A549 (cell line): ENCODE data around the gene PRCD. TPM values are rescaled to one million over a fixed set of nuclear protein-coding genes. Genes with fewer than 3 reads are reported as not detected.

Experiments used
- ATAC-seq, 2 experiments: fragments of 200-7000 bp in 1 of 2; fragments of >200 bp in 1 of 2; cut with Nextera tagmentation in 1 of 2; cut with Tn5 transposase in 1 of 2; 3 replicates each; pipeline versions ENCODE4 v1.8.0 to v1.9.1; 2018 to 2020; ENCODE audit warnings: mild to moderate bottlenecking in 1 of 2, moderate library complexity in 1 of 2
- CTCF ChIA-PET: fragments of 300-600 bp; sonication (Branson Sonifier 250); formaldehyde crosslinking; extraction: SDS; loops from one replicate; lab custom pipeline; 2021; ENCODE audit warnings: antibody characterized with exemption, inconsistent platforms; lab: Yijun Ruan, JAX
- POLR2A ChIA-PET: fragments of 350-600 bp; formaldehyde crosslinking; extraction: SDS; loops from one replicate; lab custom pipeline; 2021; ENCODE audit warnings: antibody characterized with exemption, inconsistent platforms; lab: Yijun Ruan, JAX
- DNase-seq, 2 experiments: peaks; one replicate each; pipeline versions ENCODE4 v3.0.0 to v3.0.0-alpha.2; 2011 to 2016; ENCODE audit warnings: low read depth in 1 of 2, low spot score in 1 of 2
- FAIRE-seq: peaks from 2 replicates; lab custom pipeline; 2011; peaks lifted over from hg19 to GRCh38; lab: Jason Lieb, UNC
- H3K27ac ChIP-seq, 2 experiments: fragments of >200 bp; sonication (Bioruptor Twin); formaldehyde crosslinking; 3 replicates each; pipeline ENCODE4 v1.5.1; 2016 to 2017
- H3K4me1 ChIP-seq: fragments of >200 bp; sonication (Bioruptor Twin); formaldehyde crosslinking; 3 replicates; pipeline ENCODE4 v1.6.1; 2016
- H3K4me2 ChIP-seq: fragments of >200 bp; sonication (Bioruptor Twin); formaldehyde crosslinking; 3 replicates; pipeline ENCODE4 v1.6.1; 2016
- H3K4me3 ChIP-seq: fragments of >200 bp; sonication (Bioruptor Twin); formaldehyde crosslinking; 3 replicates; pipeline ENCODE4 v1.5.1; 2016
- H3K9me3 ChIP-seq: fragments of >200 bp; sonication (Bioruptor Twin); formaldehyde crosslinking; 3 replicates; pipeline ENCODE4 v1.6.1; 2016
- CHD2 ChIP-seq: fragments of 150-350 bp; IDR thresholded peaks from 2 replicates; pipeline ENCODE4 v1.6.1; 2014; ENCODE audit warnings: low read length; ENCODE audit not compliant: partially characterized antibody
- CHD4 ChIP-seq: fragments of 200-600 bp; sonication (generic); IDR thresholded peaks from 2 replicates; pipeline ENCODE4 v1.6.1; 2016; ENCODE audit warnings: antibody characterized with exemption, mild to moderate bottlenecking, borderline replicate concordance
- EP300 ChIP-seq, 2 experiments: fragments of >200 bp; sonication (Bioruptor Twin); formaldehyde crosslinking; IDR thresholded peaks; 2 replicates in 1 of 2; 3 replicates in 1 of 2; pipeline ENCODE4 v1.6.1; 2016 to 2017
- FOSB ChIP-seq: fragments of 250-450 bp; sonication (Bioruptor Pico); IDR thresholded peaks from 2 replicates; pipeline ENCODE4 v1.5.0; 2020; ENCODE audit warnings: mild to moderate bottlenecking, moderate library complexity
- FOXS1 ChIP-seq: fragments of 250-450 bp; sonication (Bioruptor Pico); IDR thresholded peaks from 2 replicates; pipeline ENCODE4 v1.5.0; 2020; ENCODE audit warnings: mild to moderate bottlenecking, moderate library complexity
- HDAC2 ChIP-seq: fragments of 200-600 bp; sonication (generic); IDR thresholded peaks from 2 replicates; pipeline ENCODE4 v1.6.1; 2016
- HOXB5 ChIP-seq: fragments of 250-450 bp; sonication (Bioruptor Pico); IDR thresholded peaks from 2 replicates; pipeline ENCODE4 v1.5.0; 2020; ENCODE audit warnings: mild to moderate bottlenecking, moderate library complexity
- KDM1A ChIP-seq: fragments of 200-600 bp; sonication (generic); IDR thresholded peaks from 2 replicates; pipeline ENCODE4 v1.6.1; 2016; ENCODE audit warnings: low read depth, mild to moderate bottlenecking
- KDM5A ChIP-seq: fragments of 200-600 bp; sonication (generic); IDR thresholded peaks from 2 replicates; pipeline ENCODE4 v1.6.1; 2016; ENCODE audit warnings: antibody characterized with exemption, mild to moderate bottlenecking
- MYC ChIP-seq: IDR thresholded peaks from 2 replicates; pipeline ENCODE4 v1.6.1; 2012; ENCODE audit warnings: mild to moderate bottlenecking, inconsistent platforms, low read length, improper control_type of control experiment, borderline replicate concordance
- NFE2L2 ChIP-seq: fragments of 150-350 bp; conservative IDR thresholded peaks from 2 replicates; pipeline ENCODE4 v1.6.1; 2014; ENCODE audit warnings: low read length
- NR3C1 ChIP-seq: fragments of >200 bp; sonication (Bioruptor Twin); formaldehyde crosslinking; IDR thresholded peaks from 3 replicates; pipeline ENCODE4 v1.6.1; 2017
- PBX3 ChIP-seq: IDR thresholded peaks from 2 replicates; pipeline ENCODE4 v1.6.1; 2012
- RCOR1 ChIP-seq: fragments of 150-350 bp; IDR thresholded peaks from 2 replicates; pipeline ENCODE4 v1.6.1; 2014; ENCODE audit warnings: antibody characterized with exemption, low read length, low read depth
- REST ChIP-seq: fragments of 200-600 bp; sonication (generic); IDR thresholded peaks from 2 replicates; pipeline ENCODE4 v1.6.1; 2016; ENCODE audit warnings: antibody characterized with exemption, mild to moderate bottlenecking, moderate library complexity
- RFX5 ChIP-seq: fragments of 450-650 bp; IDR thresholded peaks from 2 replicates; pipeline ENCODE4 v1.7.1; 2014; ENCODE audit warnings: antibody characterized with exemption, mild to moderate bottlenecking, moderate library complexity
- SMC3 ChIP-seq: fragments of >200 bp; sonication (Bioruptor Twin); formaldehyde crosslinking; IDR thresholded peaks from 3 replicates; pipeline ENCODE4 v1.6.1; 2018; ENCODE audit warnings: inconsistent platforms
- TP53 ChIP-seq: fragments of 250-450 bp; sonication (Bioruptor Pico); IDR thresholded peaks from 2 replicates; pipeline ENCODE4 v1.5.0; 2021; ENCODE audit warnings: mild to moderate bottlenecking, moderate library complexity
- whole genome bisulfite sequencing: methylation state at CpG from one replicate; pipeline ENCODE4 v1.1.6; 2017; ENCODE audit errors: missing lambda C conversion rate; 5-methylcytosine and 5-hydroxymethylcytosine counted together
- polyA plus RNA-seq, 4 experiments: library from polyadenylated mRNA; depleted of rRNA in 3 of 4; stranded (reverse); fragments of >200 nt; fragmentation: RNase III in 1 of 4; extraction: RNeasy Plus Mini Kit Qiagen cat#74134 plus additional on column Dnase treatment in 1 of 4; gene quantifications; 2 replicates in 3 of 4; 3 replicates in 1 of 4; pipeline ENCODE4 v1.2.3, GENCODE V29; 2011 to 2017
- TF ChIP-seq, protein P1 (sequence below): fragments of >200 bp; sonication (Bioruptor Twin); formaldehyde crosslinking; IDR thresholded peaks from 3 replicates; pipeline ENCODE4 v1.6.1; 2016
- TF ChIP-seq, protein P2 (sequence below): fragments of 450-650 bp; IDR thresholded peaks from 2 replicates; pipeline ENCODE4 v1.6.1; 2014; ENCODE audit warnings: antibody characterized with exemption

The PRCD gene
- polyA plus RNA-seq, 2 of the 4 experiments (the other 2 are of a cell fraction): not detected

DNA sequence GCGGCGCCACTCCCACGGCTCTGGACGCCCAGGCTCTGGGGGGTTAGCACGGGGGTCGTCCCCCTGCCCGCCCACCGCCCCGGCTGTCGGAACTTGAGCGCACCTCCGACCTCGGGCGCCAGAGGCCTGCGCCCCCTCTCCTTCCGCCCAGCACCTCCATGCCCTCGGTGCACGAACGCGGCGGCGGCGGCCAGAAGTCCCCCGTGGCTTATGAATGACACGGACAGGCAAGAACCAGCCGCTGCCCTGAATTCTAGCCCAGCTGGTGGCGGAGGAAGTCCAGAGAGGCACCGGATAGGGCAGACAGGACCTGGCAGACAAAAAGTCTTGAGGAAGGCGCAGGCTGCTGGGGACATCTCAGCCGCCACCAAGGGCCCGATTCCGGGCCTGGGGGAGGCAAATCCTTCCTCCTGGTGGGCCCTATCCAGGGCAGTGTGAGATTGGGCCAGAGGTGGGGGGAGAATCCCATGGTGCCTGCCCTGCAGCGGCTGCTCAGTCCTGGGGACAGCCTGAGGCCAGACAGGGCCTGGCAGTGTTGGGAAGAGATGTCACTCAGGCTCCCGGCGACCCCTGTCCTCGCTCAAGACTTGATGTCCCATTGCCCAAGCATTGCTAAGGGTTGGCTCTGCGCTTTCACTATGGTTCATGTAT is 1.4 kb upstream of the PRCD start:
- POLR2A ChIA-PET: interaction anchor here (2.2 kb wide), 1 partner anchor 19 kb away, joined by 8 read pairs; no protein-coding TSS in a partner anchor
- no peak for FAIRE-seq
- Histone ChIP-seq H3K4me3 (peak overlapping the region; percentile 44; the same call in 2 of the 3 replicates), H3K9me3 (no peaks in the 10 kb centered on the region), H3K27ac (peak overlapping the region in 1 of 2 experiments; percentile 68; a peak in 4 of 6 replicates), H3K4me2 (peak overlapping the region; percentile 92), H3K4me1 (peaks cover 13% of the 10 kb centered on the region)
- ATAC-seq: no peak
- WGBS: 87% methylated on average over 24 of the region's 37 CpGs
- CTCF ChIA-PET: interaction anchor here (0.6 to 17.7 kb wide), 7 partner anchors 10 to 152 kb away, joined by 3 to 362 read pairs (median 3); no protein-coding TSS in a partner anchor
- TF ChIP-seq FOSB (CRISPR knock-in tag): no peak
- no peak for TF ChIP-seq CHD2
- no peak for TF ChIP-seq RFX5
- no peak for TF ChIP-seq EP300 (IDR thresholded peaks at IDR 0.05)
- no peak for TF ChIP-seq PBX3
- no peak for DNase-seq

DNA sequence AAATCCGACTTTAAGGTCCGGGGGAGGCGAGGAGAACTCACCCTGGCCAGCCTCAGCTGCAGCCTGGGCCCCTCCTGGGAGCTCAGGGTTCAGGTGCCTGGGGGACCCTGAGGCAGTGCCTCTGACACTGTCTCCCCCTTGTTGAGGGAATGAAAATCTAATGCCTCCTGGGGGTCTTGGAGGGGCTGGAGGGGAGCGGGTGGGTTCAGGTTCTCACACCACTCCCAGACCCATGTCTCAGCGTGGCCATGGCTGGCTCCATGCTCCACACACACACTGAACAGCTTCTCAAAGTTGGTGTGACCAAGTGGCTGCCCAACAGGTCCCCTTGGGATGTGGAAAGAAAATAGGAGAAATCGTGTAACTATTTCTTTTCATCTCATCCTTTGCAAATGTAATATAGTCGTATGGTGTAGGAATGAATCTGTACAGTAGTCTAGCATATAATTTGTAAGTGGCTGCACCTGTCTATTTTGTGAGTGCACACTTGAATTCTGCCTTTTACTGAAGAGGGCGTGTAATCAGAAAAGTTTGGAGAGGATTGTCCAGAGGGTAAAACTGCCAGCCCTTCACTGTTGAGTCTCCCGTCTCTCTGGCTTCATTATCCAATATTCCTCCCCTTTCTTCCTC is 788 bp upstream of the PRCD start:
- ATAC-seq (no peak), FAIRE-seq (no peak), DNase-seq (no peak)
- CTCF ChIA-PET: interaction anchor here (0.5 to 17.7 kb wide), 10 partner anchors 11 to 517 kb away, joined by 3 to 362 read pairs (median 6); no protein-coding TSS in a partner anchor
- H3K4me1 ChIP-seq: peaks cover 13% of the 10 kb centered on the region
- POLR2A ChIA-PET: interaction anchor here (2.0 kb wide), 1 partner anchor 18 kb away, joined by 21 read pairs; no protein-coding TSS in a partner anchor
- H3K4me3 ChIP-seq: no peak overlapping the region
- no peaks in the 10 kb centered on the region for H3K9me3 ChIP-seq
- no peak for TF ChIP-seq KDM5A
- TF ChIP-seq NFE2L2: no peak
- TF ChIP-seq CHD4: no peak
- no peak for TF ChIP-seq FOXS1 (CRISPR knock-in tag)
- no peak for TF ChIP-seq MYC
- no peak overlapping the region for H3K27ac ChIP-seq
- no peak overlapping the region for H3K4me2 ChIP-seq
- 88% methylated on average over 9 of the region's 9 CpGs for WGBS

DNA sequence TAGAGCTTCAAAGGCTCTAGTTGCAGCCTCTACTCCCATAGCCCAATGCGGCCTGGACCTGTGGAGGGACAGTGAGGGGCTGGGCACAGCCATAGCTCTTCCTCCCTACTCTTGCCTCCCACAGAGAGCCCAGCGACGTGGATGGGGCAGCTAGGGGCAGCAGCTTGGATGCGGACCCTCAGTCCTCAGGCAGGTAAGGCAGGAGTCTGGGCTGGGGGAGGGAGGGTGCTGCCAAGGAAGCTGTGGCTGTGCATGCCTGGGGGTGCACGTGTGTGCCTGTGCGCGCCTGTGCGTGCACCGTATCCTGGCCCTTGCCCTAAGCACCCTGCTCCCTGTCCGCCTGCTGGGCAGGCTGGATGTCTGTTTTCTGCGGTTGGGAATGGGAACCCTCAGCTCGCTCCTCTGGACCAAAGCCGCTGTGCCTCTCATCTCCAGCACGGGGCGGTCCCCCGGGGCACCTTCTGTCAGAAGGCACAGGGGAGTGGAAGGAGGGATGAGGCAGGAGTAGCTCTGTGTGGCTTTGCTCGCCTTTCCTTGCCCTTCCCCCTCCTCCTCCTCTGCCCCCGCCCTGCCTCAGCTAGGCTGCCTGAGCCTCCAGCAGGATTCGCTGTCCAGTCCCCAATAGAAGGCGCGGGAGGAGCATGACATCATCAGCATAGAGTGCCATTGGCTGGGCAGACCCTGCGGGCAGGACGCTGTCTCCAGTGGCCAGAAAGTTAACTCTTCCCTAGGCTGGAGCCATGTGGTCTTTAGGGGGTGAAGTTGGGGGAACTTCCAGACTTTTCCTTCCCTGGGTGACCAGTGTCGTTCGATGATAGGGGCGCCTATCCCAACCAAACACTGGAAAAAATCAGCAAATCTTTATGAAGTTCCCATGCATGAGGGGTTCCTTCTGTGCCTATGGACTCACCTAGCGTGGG is 797 bp downstream of the PRCD start:
- DNase-seq: peak; percentile 94 to 100
- WGBS: 14% methylated on average over 22 of the region's 27 CpGs
- peak; percentile 100 for FAIRE-seq
- TF ChIP-seq KDM1A (no peak), NR3C1 (no peak), RCOR1 (no peak), EP300 (IDR thresholded peaks at IDR 0.05) (no peak), TP53 (CRISPR knock-in tag) (0 out of 2 replicates have a peak, but pooled peaks have one; percentile 49), HOXB5 (CRISPR knock-in tag) (no peak), SMC3 (no peak), FOSB (CRISPR knock-in tag) (no peak), FOXS1 (CRISPR knock-in tag) (no peak), HDAC2 (no peak), REST (no peak)
- TF ChIP-seq, protein P1, sequence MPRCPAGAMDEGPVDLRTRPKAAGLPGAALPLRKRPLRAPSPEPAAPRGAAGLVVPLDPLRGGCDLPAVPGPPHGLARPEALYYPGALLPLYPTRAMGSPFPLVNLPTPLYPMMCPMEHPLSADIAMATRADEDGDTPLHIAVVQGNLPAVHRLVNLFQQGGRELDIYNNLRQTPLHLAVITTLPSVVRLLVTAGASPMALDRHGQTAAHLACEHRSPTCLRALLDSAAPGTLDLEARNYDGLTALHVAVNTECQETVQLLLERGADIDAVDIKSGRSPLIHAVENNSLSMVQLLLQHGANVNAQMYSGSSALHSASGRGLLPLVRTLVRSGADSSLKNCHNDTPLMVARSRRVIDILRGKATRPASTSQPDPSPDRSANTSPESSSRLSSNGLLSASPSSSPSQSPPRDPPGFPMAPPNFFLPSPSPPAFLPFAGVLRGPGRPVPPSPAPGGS: 0 out of 3 replicates have a peak, but pooled peaks have one; percentile 34
- TF ChIP-seq, protein P2, sequence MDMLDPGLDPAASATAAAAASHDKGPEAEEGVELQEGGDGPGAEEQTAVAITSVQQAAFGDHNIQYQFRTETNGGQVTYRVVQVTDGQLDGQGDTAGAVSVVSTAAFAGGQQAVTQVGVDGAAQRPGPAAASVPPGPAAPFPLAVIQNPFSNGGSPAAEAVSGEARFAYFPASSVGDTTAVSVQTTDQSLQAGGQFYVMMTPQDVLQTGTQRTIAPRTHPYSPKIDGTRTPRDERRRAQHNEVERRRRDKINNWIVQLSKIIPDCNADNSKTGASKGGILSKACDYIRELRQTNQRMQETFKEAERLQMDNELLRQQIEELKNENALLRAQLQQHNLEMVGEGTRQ: 0 out of 2 replicates have a peak, but pooled peaks have one; percentile 14

More for the DNA sequence above, 797 bp downstream of the PRCD start:
- POLR2A ChIA-PET: interaction anchor here (1.1 to 2.0 kb wide), 2 partner anchors 11 to 17 kb away, joined by 4 to 21 read pairs; no protein-coding TSS in a partner anchor
- peak; percentile 93 to 99 for ATAC-seq
- no peaks in the 10 kb centered on the region for H3K9me3 ChIP-seq
- peak overlapping the region; percentile 79 to 86 for H3K27ac ChIP-seq
- CTCF ChIA-PET: interaction anchor here (0.6 to 17.7 kb wide), 18 partner anchors 9 to 701 kb away, joined by 3 to 362 read pairs (median 6); no protein-coding TSS in a partner anchor
- H3K4me1 ChIP-seq: peaks cover 13% of the 10 kb centered on the region
- peak overlapping the region; percentile 84 for H3K4me2 ChIP-seq
- peak overlapping the region; percentile 30 for H3K4me3 ChIP-seq
